GM21737 (cell line): ENCODE results near the gene PLD1.
"Not testable (repeated sequence)": the region's sequence is repeated elsewhere in the genome, so short reads cannot be mapped to it uniquely, and the experiment has no call there.

Experiments
- ATAC-seq: cut with Tn5 transposase; IDR thresholded peaks from one replicate; pipeline ENCODE4 v1.9.1; 2021; ENCODE audit warnings: mild to moderate bottlenecking, moderate library complexity; ENCODE audit not compliant: unreplicated experiment

Gene PLD1

DNA sequence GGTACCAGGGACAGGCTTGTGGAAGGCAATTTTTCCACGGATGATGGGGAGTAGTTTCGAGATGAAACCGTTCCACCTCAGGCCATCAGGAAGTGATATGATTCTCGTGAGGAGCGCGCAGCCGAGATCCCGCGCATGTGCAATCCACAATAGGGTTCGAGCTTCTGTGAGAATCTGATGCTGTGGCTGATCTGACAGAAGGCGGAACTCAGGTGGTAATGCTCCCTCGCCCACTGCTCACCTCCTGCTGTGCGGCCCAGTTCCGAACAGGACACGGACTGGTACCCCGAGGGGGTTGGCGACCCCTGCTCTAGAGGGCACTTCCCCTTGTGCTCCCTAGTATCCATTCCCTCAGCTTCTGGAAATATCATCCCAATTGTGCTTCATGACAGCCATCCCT is 99.9 kb downstream of the PLD1 start:
- ATAC-seq = no peak

DNA sequence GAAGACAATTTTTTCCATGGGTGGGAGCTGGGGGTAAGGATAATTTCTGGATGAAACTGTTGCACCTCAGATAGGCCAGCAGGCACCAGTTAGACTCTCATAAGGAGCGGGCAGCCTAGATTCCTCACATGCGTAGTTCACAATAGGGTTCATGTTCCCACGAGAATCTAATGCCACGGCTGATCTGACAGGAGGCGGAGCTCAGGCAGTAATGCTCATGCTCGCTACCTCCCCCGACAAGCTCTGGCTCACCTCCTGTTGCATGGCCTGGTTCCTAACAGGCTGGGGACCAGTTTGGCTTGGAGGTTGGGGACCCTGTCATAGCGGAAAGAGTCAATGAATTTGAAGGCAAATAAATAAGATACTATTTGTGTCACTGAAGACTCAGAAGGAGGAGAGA is 105.5 kb downstream of the PLD1 start:
- ATAC-seq = no peak

DNA sequence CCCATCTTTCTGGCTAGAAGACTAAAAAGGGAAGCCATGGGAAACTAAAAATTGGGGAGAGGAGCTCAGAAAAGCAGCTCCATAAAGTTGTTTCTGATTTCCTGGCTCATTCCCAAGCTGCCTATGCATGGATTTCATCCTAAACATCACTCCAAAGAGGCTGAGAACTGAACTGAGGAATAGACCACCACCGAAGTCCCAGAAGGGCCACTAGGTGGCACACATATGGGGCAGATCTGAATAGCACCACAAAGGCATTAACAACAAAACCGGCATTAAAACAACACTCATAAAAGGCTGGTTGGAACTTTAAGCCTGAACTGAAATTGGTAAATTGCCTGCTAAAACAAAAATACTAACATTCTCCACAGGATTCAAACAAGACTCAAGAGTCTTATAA is 106.3 kb downstream of the PLD1 start:
- no peak for ATAC-seq

DNA sequence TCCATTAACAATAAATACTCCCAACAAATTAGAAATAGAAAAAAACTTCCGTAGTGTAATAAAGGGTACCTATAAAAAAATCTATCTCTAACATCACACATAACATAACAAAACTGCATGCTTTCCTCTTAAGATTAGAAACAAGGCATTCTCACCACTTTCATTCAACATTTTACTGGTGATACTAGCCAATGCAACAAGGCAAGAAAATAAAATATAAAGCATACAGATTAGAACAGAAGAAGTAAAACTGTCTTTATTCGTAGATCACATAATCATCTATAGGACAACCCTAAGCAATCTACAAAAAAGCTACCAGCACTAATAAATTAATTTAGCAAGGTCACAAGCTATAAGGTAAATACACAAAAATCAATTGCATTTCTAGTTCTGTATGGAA is 107.1 kb downstream of the PLD1 start:
- no peak for ATAC-seq

DNA sequence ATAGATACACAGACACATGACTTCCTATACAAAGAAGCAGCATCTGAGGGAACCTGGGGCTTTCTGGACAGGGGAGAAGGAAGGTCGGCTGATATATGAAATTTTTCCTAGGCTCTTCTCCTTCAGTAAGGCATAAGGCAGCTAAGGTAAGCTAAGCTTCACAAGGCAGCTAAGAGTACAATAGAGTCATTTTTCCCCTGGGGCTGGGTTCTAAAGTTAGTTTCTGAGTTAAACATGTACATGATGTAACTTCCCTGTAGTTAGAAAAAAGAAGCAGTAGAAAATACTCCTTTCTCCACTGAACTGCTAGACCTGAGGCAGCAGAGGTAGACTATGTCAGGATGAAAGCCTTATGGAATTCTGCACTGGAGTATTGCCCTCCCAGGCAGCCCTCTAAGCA is 109.6 kb downstream of the PLD1 start:
- no peak for ATAC-seq

DNA sequence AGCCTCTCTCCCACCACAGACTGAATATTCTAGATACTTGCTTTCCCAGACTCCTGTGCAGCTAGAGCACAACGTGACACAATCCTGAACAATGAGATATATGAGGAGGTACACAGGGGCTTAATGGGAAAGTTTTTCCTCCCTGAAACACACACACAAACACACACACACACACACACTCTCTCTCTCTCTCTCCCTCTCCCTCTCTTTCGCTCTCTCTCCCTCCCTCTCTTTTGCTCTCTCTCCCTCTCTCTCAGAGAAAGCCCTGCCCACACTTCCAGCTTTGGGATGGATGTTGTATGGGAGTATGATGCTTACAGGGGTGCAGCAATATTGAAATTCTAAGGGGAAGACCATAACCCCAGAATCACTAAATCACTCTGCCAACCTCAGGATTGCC is 110.1 kb downstream of the PLD1 start:
- no peak for ATAC-seq

DNA sequence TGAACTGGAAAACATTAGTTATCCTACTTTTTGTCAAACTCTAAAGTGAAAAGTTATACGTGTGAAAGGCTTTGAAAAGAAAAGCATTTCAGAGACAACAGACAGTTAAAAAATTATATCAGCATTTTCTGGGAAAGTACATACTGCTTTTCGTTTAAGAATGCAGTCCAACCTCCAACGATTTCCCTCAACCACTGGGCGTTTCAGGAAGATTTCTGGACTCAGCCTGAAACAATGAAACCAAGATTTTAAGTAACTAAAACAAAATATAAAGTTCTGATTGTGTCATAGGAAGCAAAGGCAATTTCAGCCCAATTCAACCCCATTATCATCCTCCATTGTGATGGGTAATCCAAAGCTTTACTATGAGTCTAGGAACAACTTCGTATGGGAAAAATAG is 110.7 kb downstream of the PLD1 start:
- no peak for ATAC-seq

DNA sequence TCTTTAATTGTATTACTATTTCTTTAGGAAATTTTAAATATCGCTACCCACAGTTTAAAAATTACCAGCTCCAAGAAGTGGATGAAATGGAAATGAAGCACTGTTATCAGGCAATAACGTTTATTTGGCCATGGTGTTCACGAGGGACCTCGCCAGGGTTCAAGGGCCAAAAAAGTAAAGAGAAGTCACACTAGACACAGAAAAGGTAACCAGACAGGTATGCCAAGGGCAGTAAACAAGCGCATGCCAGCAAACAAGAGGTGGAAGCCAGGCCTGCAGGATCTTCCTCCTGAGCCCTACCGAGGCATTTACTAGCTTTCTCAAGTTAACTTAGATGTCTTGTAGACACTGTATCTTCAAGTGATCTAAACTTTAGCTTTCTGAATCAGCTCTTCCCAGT is 113.5 kb downstream of the PLD1 start:
- ATAC-seq = no peak

DNA sequence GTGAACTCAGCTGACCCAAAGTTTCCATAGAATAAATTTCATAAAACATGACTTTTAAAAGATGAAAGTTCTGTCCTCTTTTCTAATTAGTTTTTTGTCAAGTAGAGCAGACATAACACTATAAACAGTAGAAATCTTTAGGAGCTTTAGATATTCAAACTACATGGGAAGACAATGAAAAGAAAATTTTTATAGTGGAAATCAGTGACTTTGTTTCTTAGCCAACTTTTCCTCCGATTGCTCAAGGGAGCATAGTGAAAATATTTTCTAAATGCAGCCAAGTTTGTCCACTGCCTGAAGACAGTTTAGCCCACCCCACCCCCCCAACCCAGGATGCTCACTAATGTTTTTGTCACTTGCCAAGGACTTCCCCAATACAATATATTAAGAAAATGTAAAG is 114.9 kb downstream of the PLD1 start:
- ATAC-seq = no peak

DNA sequence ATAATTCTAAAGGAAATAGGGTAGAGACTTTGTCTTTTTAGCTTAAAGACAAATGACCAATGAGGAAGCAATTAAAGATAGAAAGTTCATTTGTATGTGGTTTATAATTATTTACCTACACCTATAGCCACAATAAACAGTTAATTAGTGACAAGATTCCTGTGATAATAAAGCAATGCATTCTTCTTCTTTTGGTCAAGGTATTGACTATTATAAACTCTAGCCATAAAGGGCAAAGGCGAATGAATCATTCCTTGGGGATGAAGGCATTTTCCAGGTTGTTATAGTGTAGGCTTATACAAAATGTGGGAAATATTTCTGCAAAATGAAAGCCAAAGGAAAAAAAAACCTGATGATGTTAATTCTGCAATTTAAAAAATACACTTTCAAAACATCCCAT is 115.4 kb downstream of the PLD1 start:
- no peak for ATAC-seq

DNA sequence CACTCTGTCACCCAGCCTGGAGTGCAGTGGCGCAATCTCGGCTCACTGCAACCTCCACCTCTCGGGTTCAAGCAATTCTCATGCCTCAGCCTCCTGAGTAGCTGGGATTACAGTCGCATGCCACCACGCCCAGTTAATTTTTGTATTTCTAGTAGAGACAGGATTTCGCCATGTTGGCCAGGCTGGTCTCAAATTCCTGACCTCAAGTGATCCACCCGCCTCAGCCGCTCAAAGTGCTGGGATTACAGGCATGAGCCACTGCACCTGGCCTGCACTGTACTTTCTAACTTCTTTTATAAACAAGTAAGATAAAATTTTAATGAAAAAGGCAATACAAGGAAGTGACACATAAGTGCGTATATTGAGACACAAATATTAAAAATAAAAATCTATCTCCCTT is 117.7 kb downstream of the PLD1 start:
- not testable (repeated sequence) for ATAC-seq

DNA sequence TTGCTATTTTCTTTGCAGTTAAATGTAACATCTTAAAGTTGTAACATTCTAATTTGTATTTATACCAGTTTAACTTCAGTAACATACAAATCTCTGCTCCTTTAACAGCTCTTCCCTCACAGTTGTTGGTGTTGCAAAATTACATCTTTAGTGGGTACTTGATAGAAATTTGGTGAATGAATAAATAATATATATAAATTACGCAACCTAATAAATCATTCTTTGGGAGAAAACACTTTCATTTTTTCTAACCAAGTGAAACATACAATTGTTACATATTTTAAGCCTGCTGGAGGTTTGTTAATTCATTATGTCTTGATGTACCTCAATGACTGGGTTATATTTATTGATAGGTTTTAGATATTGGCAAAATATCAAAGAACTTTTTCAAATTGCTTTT is 118.8 kb downstream of the PLD1 start:
- ATAC-seq = no peak

DNA sequence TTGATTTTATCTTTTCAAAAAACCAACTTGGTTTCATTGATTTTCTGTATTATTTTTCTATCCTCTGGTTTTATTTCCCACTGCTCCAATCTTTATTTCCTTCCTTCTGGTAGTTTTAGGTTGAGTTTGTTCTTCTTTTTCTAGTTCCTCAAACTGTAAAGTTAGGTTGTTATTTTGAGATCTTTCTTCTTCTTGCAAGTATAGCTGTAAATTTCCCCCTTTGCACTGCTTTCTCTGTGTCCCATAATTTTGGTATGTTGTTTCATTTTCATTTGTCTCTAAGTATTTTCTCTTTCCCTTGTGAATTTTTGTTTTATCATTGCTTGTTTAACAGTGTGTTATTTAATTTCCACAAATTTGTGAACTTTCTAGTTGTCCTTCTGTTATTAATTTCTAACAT is 120.0 kb downstream of the PLD1 start:
- no peak for ATAC-seq

DNA sequence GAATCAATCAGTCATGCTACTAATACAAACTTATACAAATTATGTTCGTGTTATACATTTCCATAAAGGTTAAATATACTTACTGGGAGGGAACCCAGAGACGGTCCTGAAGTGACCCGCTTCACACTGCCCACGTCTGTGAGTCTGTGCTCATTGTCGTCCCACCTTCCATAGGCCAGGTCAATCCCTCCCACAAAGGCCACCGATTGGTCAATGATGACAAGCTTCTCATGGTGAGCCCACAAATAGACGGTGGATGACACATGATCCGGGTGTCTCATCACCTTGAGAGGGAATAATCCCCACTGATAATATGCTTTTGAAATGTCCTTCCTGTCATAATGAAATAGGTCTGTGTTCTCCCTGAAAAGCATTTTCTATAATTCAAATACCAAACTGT is 121.7 kb downstream of the PLD1 start:
- ATAC-seq = no peak

DNA sequence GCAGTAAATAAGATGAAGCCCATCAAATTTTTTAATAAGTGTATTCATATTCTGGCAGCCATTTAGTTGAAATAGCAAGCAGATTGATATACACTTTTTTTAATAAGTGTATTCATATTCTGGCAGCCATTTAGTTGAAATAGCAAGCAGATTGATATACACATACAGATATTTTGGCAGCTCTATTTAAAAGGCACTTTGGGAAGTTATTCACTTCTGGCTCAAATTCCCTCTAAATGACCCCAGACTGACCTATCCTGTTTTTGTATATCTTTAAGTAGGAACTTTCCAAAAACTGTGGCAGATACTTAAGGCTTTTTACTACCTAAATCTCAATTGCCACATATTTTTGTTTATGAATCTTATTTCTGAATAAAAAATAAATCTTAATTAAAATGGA is 122.3 kb downstream of the PLD1 start:
- ATAC-seq = no peak

DNA sequence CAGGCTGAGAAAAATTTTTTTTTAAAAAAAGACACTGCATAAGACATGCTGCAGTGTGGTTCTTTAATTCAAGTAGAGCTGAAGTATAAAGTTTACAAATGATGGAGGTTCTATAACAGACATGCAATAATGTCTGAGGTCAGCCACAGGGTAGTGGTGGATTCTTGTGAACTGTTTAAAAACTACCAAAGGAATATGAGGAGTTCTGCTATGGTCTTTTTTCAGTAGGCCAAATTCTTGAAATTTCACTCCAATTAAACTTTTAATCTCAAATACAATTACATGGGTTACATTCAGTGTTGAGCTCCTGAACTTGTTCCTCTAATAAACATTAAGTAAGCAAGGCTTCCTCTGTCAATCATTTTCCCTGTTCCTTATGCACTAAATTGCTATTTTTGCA is 122.7 kb downstream of the PLD1 start:
- no peak for ATAC-seq

DNA sequence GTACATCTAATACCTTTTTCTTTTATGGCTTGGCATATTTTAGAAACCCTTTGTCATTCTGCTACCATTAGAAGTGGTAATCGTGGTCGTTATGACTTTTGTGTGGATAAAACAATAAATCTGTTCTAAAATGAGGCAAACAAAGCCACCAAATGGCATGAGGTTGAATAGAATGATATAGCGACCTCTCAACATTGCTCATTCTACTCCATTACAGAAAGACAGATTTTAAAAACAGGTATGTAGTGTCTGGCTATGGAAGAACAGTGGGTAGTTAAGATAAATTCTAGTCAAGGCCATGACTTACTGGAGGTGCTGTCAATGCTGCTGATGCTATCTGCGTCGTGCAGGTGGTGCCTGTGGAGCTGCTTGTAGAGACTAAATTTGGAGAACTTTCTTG is 123.2 kb downstream of the PLD1 start:
- ATAC-seq = no peak

DNA sequence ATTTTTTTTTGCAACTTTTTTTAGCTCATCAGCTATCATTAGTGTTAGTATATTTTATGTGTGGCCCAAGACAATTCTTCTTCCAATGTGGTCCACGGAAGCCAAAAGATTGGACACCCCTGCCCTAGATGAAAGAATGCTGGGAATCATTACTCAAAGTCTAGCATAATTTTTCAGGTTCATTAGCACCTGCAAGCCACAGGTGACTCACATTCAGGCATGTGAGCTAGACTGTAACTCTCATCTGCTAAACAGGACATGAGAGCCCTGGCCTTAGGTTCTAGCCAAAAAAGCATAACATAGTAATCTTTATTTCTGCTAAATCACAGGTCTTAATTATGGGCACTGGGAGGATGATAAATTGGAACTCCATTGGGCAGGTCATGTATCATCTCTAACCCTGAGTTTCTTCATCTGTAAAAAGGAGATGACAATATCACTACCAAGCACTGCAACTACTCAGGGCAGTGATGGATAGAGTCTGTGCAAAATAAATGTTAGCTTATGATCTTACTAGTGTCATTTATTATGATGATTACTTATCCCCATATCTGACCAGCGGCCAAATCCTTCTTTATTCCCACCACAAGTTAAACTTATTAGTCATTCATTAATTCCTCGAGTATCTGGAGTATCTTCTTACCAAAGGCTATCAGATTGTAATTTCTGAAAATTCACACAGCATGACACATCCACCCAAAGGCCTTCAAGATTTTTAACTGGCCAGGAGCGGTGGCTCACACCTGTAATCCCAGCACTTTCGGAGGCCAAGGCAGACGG is 125.0 kb downstream of the PLD1 start:
- no peak for ATAC-seq

DNA sequence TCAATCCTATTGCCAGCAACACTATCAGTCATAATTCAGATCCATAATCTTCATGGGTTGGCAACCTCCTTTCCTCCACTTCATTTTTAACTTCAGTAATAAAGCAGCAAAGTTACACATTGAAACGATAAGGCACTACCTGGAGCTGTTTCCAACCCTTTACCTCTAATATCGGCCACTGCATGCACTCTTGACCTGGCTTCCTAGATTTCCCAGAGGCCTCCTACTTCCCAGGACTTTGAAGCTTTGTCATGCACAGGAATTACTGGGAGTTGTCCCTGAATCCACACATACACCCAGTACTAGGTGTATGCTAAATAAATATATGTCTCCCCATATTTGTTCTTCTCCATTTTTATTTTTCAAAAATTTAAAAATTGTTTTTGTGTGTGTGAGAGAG is 126.1 kb downstream of the PLD1 start:
- ATAC-seq = no peak

DNA sequence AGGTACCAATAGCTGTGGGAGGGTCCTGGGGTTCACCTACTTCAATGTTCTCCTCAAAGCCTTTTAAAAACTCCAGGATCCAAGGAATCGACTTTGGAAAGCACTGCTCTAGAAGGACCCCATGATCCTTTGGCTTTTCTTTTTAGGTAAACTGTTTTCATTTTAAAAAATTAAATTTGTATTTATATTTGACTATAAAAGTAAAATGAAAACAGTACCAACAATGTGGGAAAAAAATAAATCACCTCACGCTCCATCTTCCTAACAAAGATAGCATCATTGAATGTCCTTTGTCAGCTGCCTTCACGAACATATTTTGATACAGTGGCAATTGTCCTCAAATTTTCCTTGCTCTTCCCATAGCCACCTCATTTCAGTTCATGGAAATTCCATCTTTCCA is 127.5 kb downstream of the PLD1 start:
- no peak for ATAC-seq

DNA sequence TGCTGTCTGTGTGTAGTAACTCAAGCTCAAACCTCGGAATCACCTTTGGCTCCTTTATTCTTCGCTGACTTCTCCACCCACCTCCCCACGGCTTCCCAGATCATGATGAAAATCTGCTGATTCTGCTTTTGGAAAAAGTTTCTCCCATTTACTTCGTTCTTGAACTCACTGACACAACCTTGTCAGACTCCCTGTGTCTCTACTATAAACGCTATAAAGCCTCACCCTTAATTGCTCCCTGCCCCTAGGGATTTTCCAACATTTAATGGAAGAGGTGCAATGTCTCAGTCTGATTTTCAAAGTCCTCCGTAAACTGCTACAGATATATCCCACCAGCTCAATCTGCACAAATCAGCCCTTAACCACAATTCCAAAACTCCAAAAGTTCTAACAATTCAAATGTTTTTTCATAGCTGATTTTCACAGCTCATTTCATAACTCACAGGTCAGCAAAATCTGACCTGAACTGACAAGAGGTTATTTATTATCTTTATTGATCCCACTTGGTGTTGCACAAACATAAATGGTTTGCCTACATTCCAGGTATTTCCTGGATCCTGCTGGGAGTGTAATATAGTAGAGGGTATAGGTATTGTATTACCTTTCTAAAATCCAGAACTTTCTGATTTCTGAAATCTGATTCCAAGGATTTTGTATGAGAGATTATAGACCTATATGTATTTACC is 129.4 kb downstream of the PLD1 start:
- ATAC-seq = no peak

DNA sequence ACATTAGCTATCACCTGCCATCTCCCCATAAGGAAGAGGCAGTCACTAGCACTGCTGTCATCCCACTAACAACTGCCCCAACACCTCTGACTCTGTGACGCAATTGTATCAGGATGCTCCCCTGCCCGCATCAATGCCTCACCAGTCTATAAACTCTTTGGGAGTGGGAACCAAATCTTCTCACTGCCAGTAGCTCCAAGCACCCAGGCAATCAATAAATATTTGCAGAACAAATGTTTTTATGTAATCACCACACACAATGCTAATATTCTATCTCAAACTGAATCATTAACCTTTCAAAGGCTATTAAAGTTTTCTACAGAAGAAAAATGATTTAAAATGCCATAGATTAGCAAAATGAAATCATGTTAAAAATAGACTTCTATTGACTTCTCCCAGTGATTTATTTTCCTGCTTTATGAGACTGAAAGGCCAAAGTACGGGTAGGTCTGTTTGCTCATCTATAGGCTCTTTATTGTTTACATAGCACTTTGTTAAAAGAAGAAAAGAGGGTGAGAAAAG is 131.3 kb downstream of the PLD1 start:
- no peak for ATAC-seq

DNA sequence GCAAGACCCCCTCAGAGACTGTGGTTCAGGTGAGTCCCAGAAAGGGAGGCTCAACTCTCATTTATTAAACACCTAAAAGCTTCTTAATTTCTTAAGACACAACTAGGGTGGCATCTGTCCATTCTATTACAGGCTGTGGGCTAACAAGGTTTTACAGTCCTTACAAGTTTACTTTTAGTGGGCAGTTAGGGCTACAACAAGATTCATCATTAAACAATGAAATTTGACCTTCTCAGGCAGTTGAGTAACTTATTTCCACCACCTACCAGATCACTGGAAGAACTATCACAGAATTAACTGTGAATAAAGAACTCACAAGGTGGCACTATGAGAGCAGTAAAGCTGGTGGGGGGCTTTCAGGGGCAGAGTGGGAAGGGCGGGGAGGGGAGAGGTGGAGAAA is 132.6 kb downstream of the PLD1 start:
- ATAC-seq = no peak
